HG03575 (cell line): ENCODE data around the gene RBM20.

Source experiments
- ATAC-seq: cut with Tn5 transposase; IDR thresholded peaks from one replicate; pipeline ENCODE4 v1.9.1; 2021; ENCODE audit not compliant: unreplicated experiment, insufficient number of reproducible peaks, low FRiP score; ENCODE audit errors: extremely low read depth

The RBM20 gene

GRCh38 chr10:110813743-110814472 lies 169.8 kb downstream of the RBM20 start:
- ATAC-seq = no peak

GRCh38 chr10:110815354-110816004 lies 171.3 kb downstream of the RBM20 start:
- peak; percentile 46 for ATAC-seq

GRCh38 chr10:110817614-110818013 lies 173.5 kb downstream of the RBM20 start:
- ATAC-seq = no peak

- no peak for ATAC-seq
These were observed 174.4 kb downstream of the RBM20 start for GRCh38 chr10:110818311-110819256.

GRCh38 chr10:110820321-110820814 lies 176.2 kb downstream of the RBM20 start:
- no peak for ATAC-seq

- ATAC-seq = no peak
These were observed 177.4 kb downstream of the RBM20 start for GRCh38 chr10:110821508-110821907.

GRCh38 chr10:110822035-110822711 lies 178.0 kb downstream of the RBM20 start:
- no peak for ATAC-seq

- no peak for ATAC-seq
These were observed 178.7 kb downstream of the RBM20 start for GRCh38 chr10:110822712-110823311.

GRCh38 chr10:110824152-110824441 lies 180.0 kb downstream of the RBM20 start:
- no peak for ATAC-seq

- ATAC-seq = no peak
These were observed 180.5 kb downstream of the RBM20 start for GRCh38 chr10:110824660-110825059.

- ATAC-seq = no peak
These were observed 181.4 kb downstream of the RBM20 start for GRCh38 chr10:110825508-110825907.

- no peak for ATAC-seq
These were observed 183.3 kb downstream of the RBM20 start for GRCh38 chr10:110827410-110827809.

- no peak for ATAC-seq
These were observed 183.7 kb downstream of the RBM20 start for GRCh38 chr10:110827875-110828274.

- no peak for ATAC-seq
These were observed 184.4 kb downstream of the RBM20 start for GRCh38 chr10:110828525-110828924.

- ATAC-seq = no peak
These were observed 185.7 kb downstream of the RBM20 start for GRCh38 chr10:110829721-110830410.

GRCh38 chr10:110833234-110833940 lies 189.3 kb downstream of the RBM20 start:
- ATAC-seq = no peak

- ATAC-seq = no peak
These were observed 189.9 kb downstream of the RBM20 start for GRCh38 chr10:110833941-110834628.
